Hepatocyte (in vitro differentiated cells): ENCODE measurements around the gene RNF130.

Experiments used
- EZH2 ChIP-seq: fragments of 200-600 bp; sonication (generic); IDR thresholded peaks from 2 replicates; pipeline ENCODE4 v1.6.1; 2016; ENCODE audit warnings: antibody characterized with exemption, mild to moderate bottlenecking, borderline replicate concordance
- EZH2phosphoT487 ChIP-seq: fragments of 200-600 bp; sonication (generic); IDR thresholded peaks from one replicate; pipeline ENCODE4 v1.6.1; 2018; ENCODE audit warnings: antibody characterized with exemption, mild to moderate bottlenecking, low read depth, moderate library complexity; ENCODE audit not compliant: unreplicated experiment, severe bottlenecking
- TF ChIP-seq, protein P1 (sequence below): fragments of 200-600 bp; sonication (generic); IDR thresholded peaks from 2 replicates; pipeline ENCODE4 v1.5.1; 2016; ENCODE audit warnings: antibody characterized with exemption, mild to moderate bottlenecking; ENCODE audit not compliant: poor library complexity

- TF ChIP-seq, protein P1, sequence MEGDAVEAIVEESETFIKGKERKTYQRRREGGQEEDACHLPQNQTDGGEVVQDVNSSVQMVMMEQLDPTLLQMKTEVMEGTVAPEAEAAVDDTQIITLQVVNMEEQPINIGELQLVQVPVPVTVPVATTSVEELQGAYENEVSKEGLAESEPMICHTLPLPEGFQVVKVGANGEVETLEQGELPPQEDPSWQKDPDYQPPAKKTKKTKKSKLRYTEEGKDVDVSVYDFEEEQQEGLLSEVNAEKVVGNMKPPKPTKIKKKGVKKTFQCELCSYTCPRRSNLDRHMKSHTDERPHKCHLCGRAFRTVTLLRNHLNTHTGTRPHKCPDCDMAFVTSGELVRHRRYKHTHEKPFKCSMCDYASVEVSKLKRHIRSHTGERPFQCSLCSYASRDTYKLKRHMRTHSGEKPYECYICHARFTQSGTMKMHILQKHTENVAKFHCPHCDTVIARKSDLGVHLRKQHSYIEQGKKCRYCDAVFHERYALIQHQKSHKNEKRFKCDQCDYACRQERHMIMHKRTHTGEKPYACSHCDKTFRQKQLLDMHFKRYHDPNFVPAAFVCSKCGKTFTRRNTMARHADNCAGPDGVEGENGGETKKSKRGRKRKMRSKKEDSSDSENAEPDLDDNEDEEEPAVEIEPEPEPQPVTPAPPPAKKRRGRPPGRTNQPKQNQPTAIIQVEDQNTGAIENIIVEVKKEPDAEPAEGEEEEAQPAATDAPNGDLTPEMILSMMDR = no peak
- no peak for TF ChIP-seq EZH2
- TF ChIP-seq EZH2phosphoT487 = no peak
Observed at GRCh38 chr5:180026734-180027458, 44.7 kb downstream of the RNF130 start.
